ENCODE measurements around the gene HHAT.

DNA sequence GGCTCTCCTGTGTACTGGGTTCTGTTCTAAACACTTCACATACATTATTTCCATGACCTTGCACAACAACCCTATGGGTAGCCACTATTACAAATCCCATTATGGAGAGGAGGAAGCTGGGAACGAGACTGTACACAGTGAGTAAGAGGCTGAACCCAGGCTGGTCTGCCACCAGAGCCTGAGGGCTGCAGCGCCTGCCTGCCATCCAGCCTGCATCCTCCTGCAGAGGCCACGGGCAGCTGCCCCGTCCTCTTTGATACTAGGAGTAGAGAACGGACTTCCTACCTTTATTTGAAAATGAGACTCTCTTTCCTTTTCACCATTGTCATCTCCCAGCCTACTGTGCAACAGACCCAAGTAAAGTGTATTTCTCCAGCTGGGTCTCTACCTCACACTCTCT is 370.0 kb downstream of the HHAT start:
- TF ChIP-seq GATA2 (IDR thresholded peaks at IDR 0.05; ENCODE audit: low read depth, low read length) = no peak
- no peak for TF ChIP-seq GATA3 (IDR thresholded peaks at IDR 0.05; ENCODE audit: low read depth, low read length)

All from SH-SY5Y (cell line).